Suprapubic skin (tissue), 4 donors: ENCODE measurements around the gene CFAP20DC. TPM values are rescaled to one million over a fixed set of nuclear protein-coding genes. Genes with fewer than 3 reads are reported as not detected.

Experiments used
- DNase-seq, 2 donors: peaks; one replicate each; pipeline ENCODE4 v3.0.0-alpha.2; 2019; ENCODE audit warnings: low spot score in 2 of 2
- H3K27ac ChIP-seq: fragments of 200-600 bp; sonication (generic); one replicate; pipeline ENCODE4 v1.5.1; 2019
- H3K27me3 ChIP-seq: fragments of 200-600 bp; sonication (generic); one replicate; pipeline ENCODE4 v1.5.1; 2019
- H3K36me3 ChIP-seq: fragments of 200-600 bp; sonication (generic); one replicate; pipeline ENCODE4 v1.5.1; 2019
- H3K4me1 ChIP-seq: fragments of 200-600 bp; sonication (generic); one replicate; pipeline ENCODE4 v1.5.1; 2019
- H3K4me3 ChIP-seq: fragments of 200-600 bp; sonication (generic); one replicate; pipeline ENCODE4 v1.5.1; 2019; ENCODE audit warnings: mild to moderate bottlenecking
- H3K9me3 ChIP-seq: fragments of 200-600 bp; sonication (generic); one replicate; pipeline ENCODE4 v1.5.1; 2019
- CTCF ChIP-seq, 2 donors: fragments of 200-600 bp in 1 of 2; fragments of 450-650 bp in 1 of 2; sonication (generic) in 1 of 2; IDR thresholded peaks; one replicate each; pipeline ENCODE4 v1.5.1; 2016 to 2019; ENCODE audit warnings: antibody characterized with exemption in 2 of 2, mild to moderate bottlenecking in 1 of 2, moderate library complexity in 1 of 2
- EP300 ChIP-seq: sonication (generic); formaldehyde crosslinking; IDR thresholded peaks from one replicate; pipeline ENCODE4 v1.6.1; 2017; ENCODE audit warnings: antibody characterized with exemption
- POLR2A ChIP-seq, 2 donors: fragments of 450-650 bp; IDR thresholded peaks; one replicate each; pipeline ENCODE4 v1.6.1; 2017; ENCODE audit warnings: antibody characterized with exemption in 2 of 2, mild to moderate bottlenecking in 2 of 2, moderate library complexity in 2 of 2
- POLR2AphosphoS5 ChIP-seq, 3 donors: sonication (generic); formaldehyde crosslinking; IDR thresholded peaks; one replicate each; pipeline ENCODE4 v1.6.1; 2017; ENCODE audit warnings: antibody characterized with exemption in 3 of 3
- WGBS: methylation state at CpG from one replicate; pipeline ENCODE4 v1.1.5; 2018; 5-methylcytosine and 5-hydroxymethylcytosine counted together
- total RNA-seq, 4 donors: library from RNA; depleted of rRNA; stranded (reverse); fragments of >200 nt; gene quantifications; one replicate each; pipeline ENCODE4 v1.1.0, GENCODE V29; 2016

The CFAP20DC gene
- total RNA-seq, 4 donors from 2014 or later: 0.53 to 2.3 (median 0.94) TPM

GRCh38 chr3:58779934-58780333 is 269.9 kb downstream of the CFAP20DC start:
- DNase-seq: no peak
- Histone ChIP-seq H3K4me1 (no peaks in the 10 kb centered on the region), H3K36me3 (no peaks in the 10 kb centered on the region), H3K4me3 (no peak overlapping the region), H3K27ac (no peak overlapping the region), H3K9me3 (peaks cover 9% of the 10 kb centered on the region), H3K27me3 (no peaks in the 10 kb centered on the region)
- TF ChIP-seq POLR2AphosphoS5 (IDR thresholded peaks at IDR 0.05) (no peak), EP300 (no peak), POLR2A (IDR thresholded peaks at IDR 0.05) (no peak), CTCF (IDR thresholded peaks at IDR 0.05) (no peak)

DNA sequence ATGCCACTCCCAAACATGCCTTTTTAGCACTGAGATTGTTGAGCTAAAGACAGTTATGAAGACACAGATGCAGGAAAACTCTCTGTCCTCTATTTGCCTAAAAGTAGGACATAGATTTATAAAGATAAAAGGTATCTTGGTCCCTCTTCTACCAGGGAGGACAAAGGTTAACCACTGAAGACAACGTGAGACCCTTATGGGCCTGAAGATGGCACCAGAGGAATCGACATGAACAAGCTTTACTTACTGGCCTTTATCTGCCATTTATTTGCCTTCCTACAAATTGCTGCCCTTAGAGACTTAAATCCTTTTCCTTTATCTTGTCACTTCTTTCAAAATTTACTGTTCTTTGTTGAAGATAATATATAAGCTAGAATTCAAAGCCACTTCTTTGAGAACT is 273.6 kb downstream of the CFAP20DC start:
- Histone ChIP-seq H3K27me3 (no peaks in the 10 kb centered on the region), H3K27ac (no peak overlapping the region), H3K4me3 (no peak overlapping the region), H3K36me3 (no peaks in the 10 kb centered on the region), H3K9me3 (peaks cover 9% of the 10 kb centered on the region), H3K4me1 (no peaks in the 10 kb centered on the region)
- TF ChIP-seq POLR2A (IDR thresholded peaks at IDR 0.05) (no peak), EP300 (no peak), POLR2AphosphoS5 (IDR thresholded peaks at IDR 0.05) (no peak), CTCF (IDR thresholded peaks at IDR 0.05) (no peak)
- 69% methylated on average over 2 of the region's 2 CpGs for WGBS
- DNase-seq: no peak

DNA sequence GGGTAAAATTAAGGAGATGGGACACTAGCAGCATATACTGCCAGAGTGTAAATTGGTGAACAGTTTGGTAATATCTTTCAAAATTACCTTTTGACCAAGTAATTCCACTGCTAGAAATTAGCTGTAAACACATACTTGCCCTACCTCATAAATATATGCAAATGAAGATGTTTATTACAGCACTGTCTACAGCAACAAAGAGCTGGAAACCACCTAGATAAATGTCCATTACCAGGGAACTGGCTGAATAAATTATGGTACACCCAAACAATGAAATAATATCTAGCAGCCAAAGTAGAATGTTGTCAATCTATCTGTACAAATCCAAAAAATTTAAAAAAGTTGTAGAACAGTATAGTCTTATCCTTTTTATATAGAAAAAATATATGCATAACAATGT is 277.4 kb downstream of the CFAP20DC start:
- Histone ChIP-seq H3K27ac (no peak overlapping the region), H3K27me3 (no peaks in the 10 kb centered on the region), H3K9me3 (no peaks in the 10 kb centered on the region), H3K4me3 (no peak overlapping the region), H3K4me1 (no peaks in the 10 kb centered on the region), H3K36me3 (no peaks in the 10 kb centered on the region)
- TF ChIP-seq EP300: no peak
- TF ChIP-seq POLR2AphosphoS5 (IDR thresholded peaks at IDR 0.05): no peak
- TF ChIP-seq CTCF (IDR thresholded peaks at IDR 0.05): no peak
- no peak for TF ChIP-seq POLR2A (IDR thresholded peaks at IDR 0.05)
- DNase-seq: no peak

DNA sequence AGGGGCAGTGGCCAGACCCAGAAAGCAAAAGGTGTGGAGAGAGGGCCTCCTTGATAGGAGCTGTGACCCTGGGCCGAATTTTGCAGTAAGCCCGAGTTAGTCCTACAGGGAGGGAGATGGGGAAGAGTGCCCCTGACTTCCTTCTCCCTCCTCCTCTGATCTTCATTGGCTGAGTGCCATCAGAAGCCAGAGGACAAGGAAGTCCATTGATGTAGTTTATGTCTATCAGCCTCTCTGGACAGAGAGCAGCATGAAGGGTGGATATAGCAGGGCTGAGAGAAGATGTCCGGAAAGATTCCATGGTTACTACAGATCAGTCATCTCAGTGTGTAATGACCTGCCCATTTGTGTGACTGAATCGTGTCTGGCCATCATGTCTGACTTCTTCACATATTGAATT is 280.8 kb downstream of the CFAP20DC start:
- H3K27me3 ChIP-seq: no peaks in the 10 kb centered on the region
- 81% methylated on average over 4 of the region's 4 CpGs for WGBS
- H3K9me3 ChIP-seq: peaks cover 8% of the 10 kb centered on the region
- TF ChIP-seq CTCF (IDR thresholded peaks at IDR 0.05) (no peak), EP300 (no peak), POLR2A (IDR thresholded peaks at IDR 0.05) (no peak), POLR2AphosphoS5 (IDR thresholded peaks at IDR 0.05) (no peak)
- no peak overlapping the region for H3K4me3 ChIP-seq
- no peak for DNase-seq
- no peaks in the 10 kb centered on the region for H3K4me1 ChIP-seq
- no peak overlapping the region for H3K27ac ChIP-seq
- no peaks in the 10 kb centered on the region for H3K36me3 ChIP-seq

DNA sequence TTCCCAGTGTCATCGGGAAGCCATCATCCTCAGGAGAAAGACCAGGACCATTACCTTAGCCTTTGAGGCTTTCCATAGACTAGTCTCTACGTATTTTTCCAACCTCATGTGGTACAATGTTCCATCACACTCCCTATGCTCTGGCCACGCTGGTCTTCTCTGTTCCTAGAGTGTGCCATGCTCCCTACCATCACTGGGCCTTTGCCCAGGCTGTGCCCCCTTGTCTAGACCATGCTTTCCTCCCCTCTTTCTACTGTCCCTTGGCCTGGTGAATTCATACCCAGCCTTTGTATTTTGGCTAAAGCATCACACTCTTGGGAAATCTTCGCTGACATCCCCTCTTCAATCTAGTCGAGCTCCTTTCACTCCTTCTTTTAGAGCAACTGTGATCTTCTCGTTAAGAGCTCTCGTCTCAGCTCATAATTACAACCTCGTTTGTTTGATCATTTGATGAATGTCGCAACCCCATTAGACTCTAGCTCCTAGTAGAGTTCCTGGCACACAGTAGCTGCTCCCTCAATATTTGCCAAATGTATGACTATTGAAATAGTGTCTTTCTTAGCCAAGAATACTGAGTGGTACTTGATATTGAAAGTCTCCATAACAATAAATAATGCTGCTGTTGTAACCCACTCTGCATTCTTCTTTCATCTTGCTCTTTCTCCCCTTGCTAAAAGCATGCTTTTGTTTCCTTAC is 283.1 kb downstream of the CFAP20DC start:
- peaks cover 10% of the 10 kb centered on the region for H3K9me3 ChIP-seq
- H3K36me3 ChIP-seq: no peaks in the 10 kb centered on the region
- WGBS: 87% methylated on average over 9 of the region's 9 CpGs
- TF ChIP-seq POLR2A (IDR thresholded peaks at IDR 0.05) (no peak), CTCF (IDR thresholded peaks at IDR 0.05) (no peak)
- H3K4me3 ChIP-seq: no peak overlapping the region
- H3K4me1 ChIP-seq: no peaks in the 10 kb centered on the region
- DNase-seq: no peak
- H3K27ac ChIP-seq: no peak overlapping the region
- no peaks in the 10 kb centered on the region for H3K27me3 ChIP-seq
